HEK293 (cell line): ENCODE results near the gene TMEM51.

Experiments
- CTCF ChIP-seq: fragments of 450-650 bp; formaldehyde crosslinking; IDR thresholded peaks from 2 replicates; pipeline ENCODE4 v1.5.1; 2016; ENCODE audit warnings: missing biosample characterization, missing genetic modification characterization
- GLI2 ChIP-seq: fragments of 450-650 bp; formaldehyde crosslinking; IDR thresholded peaks from 2 replicates; pipeline ENCODE4; 2017; ENCODE audit warnings: missing biosample characterization, missing genetic modification characterization, low read depth, borderline replicate concordance
- KLF10 ChIP-seq: fragments of 450-650 bp; IDR thresholded peaks from 2 replicates; pipeline ENCODE4 v1.5.1; 2018; ENCODE audit warnings: missing biosample characterization, mild to moderate bottlenecking, missing genetic modification characterization
- KLF16 ChIP-seq: fragments of 450-650 bp; formaldehyde crosslinking; IDR thresholded peaks from 2 replicates; pipeline ENCODE4 v1.5.1; 2017; ENCODE audit warnings: missing biosample characterization, missing genetic modification characterization
- KLF17 ChIP-seq: fragments of 450-650 bp; formaldehyde crosslinking; IDR thresholded peaks from 2 replicates; pipeline ENCODE4 v1.5.1; 2016; ENCODE audit warnings: missing biosample characterization, missing genetic modification characterization
- OVOL3 ChIP-seq: fragments of 450-650 bp; formaldehyde crosslinking; IDR thresholded peaks from 2 replicates; pipeline ENCODE4 v1.5.1; 2016; ENCODE audit warnings: missing biosample characterization, missing genetic modification characterization
- RBAK ChIP-seq: fragments of 450-650 bp; formaldehyde crosslinking; IDR thresholded peaks from 2 replicates; pipeline ENCODE4 v1.5.1; 2016; ENCODE audit warnings: missing biosample characterization, missing genetic modification characterization
- SETDB1 ChIP-seq: IDR thresholded peaks from one replicate; pipeline ENCODE4 v1.6.1; 2017; ENCODE audit warnings: mild to moderate bottlenecking, low read length, moderate library complexity, mixed read lengths; ENCODE audit not compliant: insufficient read length
- YY2 ChIP-seq: fragments of 450-650 bp; formaldehyde crosslinking; IDR thresholded peaks from 2 replicates; pipeline ENCODE4 v1.5.1; 2016; ENCODE audit warnings: missing biosample characterization, missing genetic modification characterization
- ZBTB1 ChIP-seq: fragments of 450-650 bp; formaldehyde crosslinking; IDR thresholded peaks from 2 replicates; pipeline ENCODE4 v1.5.1; 2016; ENCODE audit warnings: missing biosample characterization, missing genetic modification characterization
- ZBTB11 ChIP-seq: fragments of 450-650 bp; formaldehyde crosslinking; conservative IDR thresholded peaks from 2 replicates; pipeline ENCODE4 v1.5.1; 2016; ENCODE audit warnings: low read depth, missing biosample characterization, missing genetic modification characterization
- ZEB2 ChIP-seq: fragments of 450-650 bp; formaldehyde crosslinking; IDR thresholded peaks from 2 replicates; pipeline ENCODE4 v1.5.1; 2016; ENCODE audit warnings: missing biosample characterization, missing genetic modification characterization
- ZFP41 ChIP-seq: fragments of 450-650 bp; formaldehyde crosslinking; IDR thresholded peaks from 2 replicates; pipeline ENCODE4 v1.5.1; 2016; ENCODE audit warnings: missing biosample characterization, missing genetic modification characterization, borderline replicate concordance
- ZNF16 ChIP-seq: fragments of 450-650 bp; formaldehyde crosslinking; IDR thresholded peaks from 2 replicates; pipeline ENCODE4 v1.5.1; 2016; ENCODE audit warnings: low read depth, missing biosample characterization, missing genetic modification characterization
- ZNF23 ChIP-seq: fragments of 450-650 bp; formaldehyde crosslinking; IDR thresholded peaks from 2 replicates; pipeline ENCODE4 v1.5.1; 2016; ENCODE audit warnings: missing biosample characterization, missing genetic modification characterization, borderline replicate concordance
- ZNF24 ChIP-seq: fragments of 450-650 bp; formaldehyde crosslinking; IDR thresholded peaks from 2 replicates; pipeline ENCODE4 v1.5.1; 2016; ENCODE audit warnings: missing biosample characterization, missing genetic modification characterization
- ZNF280D ChIP-seq: fragments of 450-650 bp; formaldehyde crosslinking; IDR thresholded peaks from 2 replicates; pipeline ENCODE4 v1.5.1; 2016; ENCODE audit warnings: missing biosample characterization, missing genetic modification characterization
- ZNF302 ChIP-seq: fragments of 450-650 bp; formaldehyde crosslinking; IDR thresholded peaks from 2 replicates; pipeline ENCODE4 v1.5.1; 2016; ENCODE audit warnings: missing biosample characterization, missing genetic modification characterization, low read depth
- ZNF341 ChIP-seq: fragments of 450-650 bp; formaldehyde crosslinking; IDR thresholded peaks from 2 replicates; pipeline ENCODE4; 2016; ENCODE audit warnings: low read depth, missing biosample characterization, missing genetic modification characterization
- ZNF433 ChIP-seq: fragments of 450-650 bp; formaldehyde crosslinking; IDR thresholded peaks from 2 replicates; pipeline ENCODE4 v1.5.1; 2016; ENCODE audit warnings: missing biosample characterization, missing genetic modification characterization, low read depth
- ZNF513 ChIP-seq: fragments of 450-650 bp; IDR thresholded peaks from 2 replicates; pipeline ENCODE4 v1.5.1; 2018; ENCODE audit warnings: missing biosample characterization, missing genetic modification characterization
- ZNF529 ChIP-seq: fragments of 450-650 bp; formaldehyde crosslinking; IDR thresholded peaks from 2 replicates; pipeline ENCODE4 v1.5.1; 2017; ENCODE audit warnings: missing genetic modification characterization, missing biosample characterization; ENCODE audit not compliant: insufficient replicate concordance
- ZNF555 ChIP-seq: fragments of 450-650 bp; formaldehyde crosslinking; conservative IDR thresholded peaks from 2 replicates; pipeline ENCODE4 v1.5.1; 2017; ENCODE audit warnings: missing biosample characterization, mild to moderate bottlenecking, missing genetic modification characterization, inconsistent platforms
- ZNF610 ChIP-seq: fragments of 450-650 bp; formaldehyde crosslinking; IDR thresholded peaks from 2 replicates; pipeline ENCODE4 v1.5.1; 2016; ENCODE audit warnings: missing biosample characterization, missing genetic modification characterization, borderline replicate concordance
- ZNF621 ChIP-seq: fragments of 450-650 bp; formaldehyde crosslinking; IDR thresholded peaks from 2 replicates; pipeline ENCODE4 v1.5.1; 2017; ENCODE audit warnings: missing biosample characterization, missing genetic modification characterization
- ZNF623 ChIP-seq: fragments of 450-650 bp; formaldehyde crosslinking; IDR thresholded peaks from 2 replicates; pipeline ENCODE4 v1.5.1; 2016; ENCODE audit warnings: missing biosample characterization, missing genetic modification characterization
- ZNF660 ChIP-seq: fragments of 450-650 bp; IDR thresholded peaks from 2 replicates; pipeline ENCODE4 v1.5.1; 2018; ENCODE audit warnings: missing biosample characterization, mild to moderate bottlenecking, missing genetic modification characterization
- ZNF747 ChIP-seq: fragments of 450-650 bp; formaldehyde crosslinking; IDR thresholded peaks from 2 replicates; pipeline ENCODE4 v1.5.1; 2016; ENCODE audit warnings: missing biosample characterization, missing genetic modification characterization
- ZSCAN30 ChIP-seq: fragments of 450-650 bp; IDR thresholded peaks from 2 replicates; pipeline ENCODE4 v1.5.1; 2018; ENCODE audit warnings: missing biosample characterization, mild to moderate bottlenecking, missing genetic modification characterization, moderate library complexity

The TMEM51 gene

GRCh38 chr1:15152318-15153183 is 996 bp upstream of the TMEM51 start (continued):
- no peak for TF ChIP-seq ZNF529
- no peak for TF ChIP-seq ZNF23 (tag by site-specific recombination)
- no peak for TF ChIP-seq ZNF621
- peak; percentile 65 for TF ChIP-seq ZEB2 (tag by site-specific recombination)
- TF ChIP-seq ZNF513 (tag by site-specific recombination), result no peak
- no peak for TF ChIP-seq SETDB1
- no peak for TF ChIP-seq ZNF747 (tag by site-specific recombination)
- TF ChIP-seq ZNF433 (tag by site-specific recombination), result no peak
- peak; percentile 57; the same call in 1 of the 2 replicates for TF ChIP-seq ZNF660
- TF ChIP-seq ZNF341 (tag by site-specific recombination), result peak; percentile 78
- no peak for TF ChIP-seq ZNF16 (tag by site-specific recombination)
- TF ChIP-seq ZNF302 (tag by site-specific recombination), result no peak
- peak; percentile 59; the same call in 1 of the 2 replicates for TF ChIP-seq KLF10 (tag by site-specific recombination)
- TF ChIP-seq ZBTB11 (tag by site-specific recombination), result no peak
- no peak for TF ChIP-seq YY2
- no peak for TF ChIP-seq ZNF24 (tag by site-specific recombination)
- no peak for TF ChIP-seq ZBTB1 (tag by site-specific recombination)
- no peak for TF ChIP-seq OVOL3 (tag by site-specific recombination)
- peak; percentile 41; the same call in 1 of the 2 replicates for TF ChIP-seq KLF17
- TF ChIP-seq RBAK (tag by site-specific recombination), result no peak
- TF ChIP-seq ZNF280D (tag by site-specific recombination), result no peak
- peak; percentile 37 for TF ChIP-seq CTCF
- TF ChIP-seq GLI2, result no peak
- peak; percentile 49; the same call in 1 of the 2 replicates for TF ChIP-seq ZNF610
- no peak for TF ChIP-seq ZFP41 (tag by site-specific recombination)
- TF ChIP-seq KLF16 (tag by site-specific recombination), result 0 out of 2 replicates have a peak, but pooled peaks have one; percentile 32
- TF ChIP-seq ZSCAN30 (tag by site-specific recombination), result 0 out of 2 replicates have a peak, but pooled peaks have one; percentile 39
- no peak for TF ChIP-seq ZNF555 (tag by site-specific recombination)
- no peak for TF ChIP-seq ZNF623 (tag by site-specific recombination)
